ENCODE measurements around the gene RPL32.
"Not testable (repeated sequence)": the region's sequence is repeated elsewhere in the genome, so short reads cannot be mapped to it uniquely, and the experiment has no call there.

RPL32 gene

GRCh38 chr3:12796171-12797123, 44.9 kb downstream of the RPL32 start, which contains the start of gene CAND2:
TSS of gene CAND2 (plus strand) at chr3:12796680. CDS start at chr3:12796721, 41 bp downstream.
- peak within 1 kb of the TSS; percentile 66 for H3K4me3 ChIP-seq (ENCODE audit: low read length)
- no peak for DNase-seq (ENCODE audit: low read depth)
- TF ChIP-seq CTCF (conservative IDR thresholded peaks at IDR 0.05; ENCODE audit: low read depth, low read length), result no peak

GRCh38 chr3:12793701-12794100, 47.7 kb downstream of the RPL32 start:
- no peak for DNase-seq (ENCODE audit: low read depth)
- TF ChIP-seq CTCF (conservative IDR thresholded peaks at IDR 0.05; ENCODE audit: low read depth, low read length), result no peak
- no peak overlapping the region for H3K4me3 ChIP-seq (ENCODE audit: low read length)

GRCh38 chr3:12791430-12791829, 49.9 kb downstream of the RPL32 start:
- H3K4me3 ChIP-seq (ENCODE audit: low read length), result no peak overlapping the region
- no peak for DNase-seq (ENCODE audit: low read depth)
- TF ChIP-seq CTCF (conservative IDR thresholded peaks at IDR 0.05; ENCODE audit: low read depth, low read length), result no peak

GRCh38 chr3:12787967-12788690, 53.2 kb downstream of the RPL32 start:
- not testable (repeated sequence) for DNase-seq (ENCODE audit: low read depth); H3K4me3 ChIP-seq (ENCODE audit: low read length)

- not testable (repeated sequence) for DNase-seq (ENCODE audit: low read depth); H3K4me3 ChIP-seq (ENCODE audit: low read length)
- peak; percentile 54 for TF ChIP-seq CTCF (conservative IDR thresholded peaks at IDR 0.05; ENCODE audit: low read depth, low read length)
These were observed 54.0 kb downstream of the RPL32 start for GRCh38 chr3:12787346-12787745.

- H3K4me3 ChIP-seq (ENCODE audit: low read length), result no peak overlapping the region
- TF ChIP-seq CTCF (conservative IDR thresholded peaks at IDR 0.05; ENCODE audit: low read depth, low read length), result no peak
- DNase-seq (ENCODE audit: low read depth), result no peak
These were observed 56.3 kb downstream of the RPL32 start for GRCh38 chr3:12785096-12785495.

Data from retinal pigment epithelial cell (primary cell).